Lung (tissue), 12 donors: ENCODE measurements around the gene B4GALT5. TPM values are rescaled to one million over a fixed set of nuclear protein-coding genes. Genes with fewer than 3 reads are reported as not detected.

Source experiments
- ATAC-seq: fragments of 200-7000 bp; cut with Tn5 transposase; one replicate; pipeline ENCODE4 v1.9.1; 2020; ENCODE audit warnings: moderate number of reproducible peaks; ENCODE audit not compliant: insufficient read depth, low FRiP score
- DNase-seq, 3 donors: peaks; one replicate each; pipeline ENCODE4 v3.0.0-alpha.2; 2013 to 2017
- H3K27ac ChIP-seq, 2 donors: one replicate each; pipeline ENCODE4 v1.5.1; 2013; ENCODE audit warnings: mild to moderate bottlenecking in 2 of 2, moderate library complexity in 2 of 2, control low read depth in 1 of 2, inconsistent platforms in 1 of 2, low read depth in 1 of 2, low read length in 1 of 2
- H3K27me3 ChIP-seq, 3 donors: one replicate each; pipeline ENCODE4 v1.5.1; 2013; ENCODE audit warnings: low read length in 2 of 3; ENCODE audit not compliant: control insufficient read depth in 3 of 3, insufficient read depth in 3 of 3
- H3K36me3 ChIP-seq, 4 donors: one replicate each; pipeline ENCODE4 v1.5.1; 2013; ENCODE audit warnings: low read length in 4 of 4, mild to moderate bottlenecking in 1 of 4, moderate library complexity in 1 of 4; ENCODE audit not compliant: control insufficient read depth in 4 of 4, insufficient read depth in 4 of 4
- H3K4me1 ChIP-seq, 5 donors: one replicate each; pipeline ENCODE4 v1.5.1; 2013; ENCODE audit warnings: low read length in 5 of 5, mild to moderate bottlenecking in 2 of 5, moderate library complexity in 1 of 5; ENCODE audit not compliant: control insufficient read depth in 5 of 5, insufficient read depth in 5 of 5
- H3K4me3 ChIP-seq: one replicate; pipeline ENCODE4 v1.5.1; 2013; ENCODE audit warnings: mild to moderate bottlenecking, control low read depth, moderate library complexity
- H3K9ac ChIP-seq, 2 donors: one replicate each; pipeline ENCODE4 v1.5.1; 2013; ENCODE audit warnings: low read length in 2 of 2, control low read depth in 1 of 2; ENCODE audit not compliant: insufficient read depth in 1 of 2
- H3K9me3 ChIP-seq, 4 donors: one replicate each; pipeline ENCODE4 v1.5.1; 2013; ENCODE audit warnings: low read length in 3 of 4, mild to moderate bottlenecking in 1 of 4, moderate library complexity in 1 of 4; ENCODE audit not compliant: control insufficient read depth in 4 of 4, insufficient read depth in 3 of 4
- whole genome bisulfite sequencing, 2 donors: extraction: QIAGEN DNeasy Blood & Tissue Kit; methylation state at CpG; one replicate each; pipeline ENCODE4 v1.1.7; 2013; 5-methylcytosine and 5-hydroxymethylcytosine counted together
- polyA plus RNA-seq, 2 donors: library from polyadenylated mRNA; stranded (reverse); fragments of 200-250 nt; gene quantifications; one replicate each; pipeline ENCODE4 v1.2.1, GENCODE V29; 2013
- total RNA-seq, 2 donors: library from RNA; depleted of rRNA in 1 of 2; stranded (reverse); fragments of >200 nt in 1 of 2; gene quantifications; one replicate each; pipeline ENCODE4 v1.2.1, GENCODE V29; 2014 to 2021
- TF ChIP-seq, protein P1 (sequence below): IDR thresholded peaks from 2 replicates; pipeline ENCODE4 v1.5.1; 2012; ENCODE audit warnings: mild to moderate bottlenecking; ENCODE audit errors: control extremely low read depth, extremely low read depth
- donor health status: control.
- donor health status: control.
- donor health status: Bipolar disorder and iron deficiency.
- donor health status: healthy.
- donor health status: DM: yes; HTN: yes; CAD: no.

Gene B4GALT5
- total and polyA plus RNA-seq, 4 donors = 13.9 to 56.7 (median 41.9) TPM

GRCh38 chr20:49593466-49594142 is 120.1 kb downstream of the B4GALT5 start:
- ATAC-seq (no peak), DNase-seq (no peak)
- H3K9ac ChIP-seq = no peak overlapping the region
- H3K4me3 ChIP-seq = no peak overlapping the region
- H3K27ac ChIP-seq = peak overlapping the region; percentile 1 to 35
- no peaks in the 10 kb centered on the region for H3K27me3 ChIP-seq
- no peaks in the 10 kb centered on the region for H3K9me3 ChIP-seq
- peaks cover 0 to 17% (median 2%) of the 10 kb centered on the region in 5 donors for H3K4me1 ChIP-seq
- 79 to 87% methylated on average over 15 of the region's 15 CpGs for WGBS, 2 donors
- TF ChIP-seq, protein P1, sequence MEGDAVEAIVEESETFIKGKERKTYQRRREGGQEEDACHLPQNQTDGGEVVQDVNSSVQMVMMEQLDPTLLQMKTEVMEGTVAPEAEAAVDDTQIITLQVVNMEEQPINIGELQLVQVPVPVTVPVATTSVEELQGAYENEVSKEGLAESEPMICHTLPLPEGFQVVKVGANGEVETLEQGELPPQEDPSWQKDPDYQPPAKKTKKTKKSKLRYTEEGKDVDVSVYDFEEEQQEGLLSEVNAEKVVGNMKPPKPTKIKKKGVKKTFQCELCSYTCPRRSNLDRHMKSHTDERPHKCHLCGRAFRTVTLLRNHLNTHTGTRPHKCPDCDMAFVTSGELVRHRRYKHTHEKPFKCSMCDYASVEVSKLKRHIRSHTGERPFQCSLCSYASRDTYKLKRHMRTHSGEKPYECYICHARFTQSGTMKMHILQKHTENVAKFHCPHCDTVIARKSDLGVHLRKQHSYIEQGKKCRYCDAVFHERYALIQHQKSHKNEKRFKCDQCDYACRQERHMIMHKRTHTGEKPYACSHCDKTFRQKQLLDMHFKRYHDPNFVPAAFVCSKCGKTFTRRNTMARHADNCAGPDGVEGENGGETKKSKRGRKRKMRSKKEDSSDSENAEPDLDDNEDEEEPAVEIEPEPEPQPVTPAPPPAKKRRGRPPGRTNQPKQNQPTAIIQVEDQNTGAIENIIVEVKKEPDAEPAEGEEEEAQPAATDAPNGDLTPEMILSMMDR = no peak
- H3K36me3 ChIP-seq = no peaks in the 10 kb centered on the region

DNA sequence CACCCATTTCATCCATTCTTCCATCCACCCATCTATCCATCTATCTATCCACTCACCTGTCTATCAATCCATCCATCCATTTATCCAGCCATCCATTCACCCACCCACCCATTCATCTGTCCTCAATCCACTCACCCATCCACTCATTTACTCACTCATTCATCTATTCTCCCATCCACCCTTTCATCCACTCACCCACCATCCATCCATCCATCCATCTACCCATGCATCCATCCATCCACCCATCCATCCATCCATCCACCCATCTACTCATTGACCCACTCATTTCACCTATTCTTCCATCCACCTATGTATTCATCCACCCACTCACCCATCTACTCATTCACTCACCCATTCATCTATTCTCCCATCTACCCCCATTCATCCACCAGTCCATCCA is 121.6 kb downstream of the B4GALT5 start:
- Histone ChIP-seq H3K36me3 (no peaks in the 10 kb centered on the region), H3K4me1 (peaks cover 0 to 20% (median 6%) of the 10 kb centered on the region in 5 donors), H3K4me3 (no peak overlapping the region), H3K27me3 (no peaks in the 10 kb centered on the region), H3K9ac (no peak overlapping the region), H3K9me3 (no peaks in the 10 kb centered on the region), H3K27ac (no peak overlapping the region)
- ATAC-seq = no peak
- no peak for DNase-seq
- TF ChIP-seq, protein P1 = no peak

DNA sequence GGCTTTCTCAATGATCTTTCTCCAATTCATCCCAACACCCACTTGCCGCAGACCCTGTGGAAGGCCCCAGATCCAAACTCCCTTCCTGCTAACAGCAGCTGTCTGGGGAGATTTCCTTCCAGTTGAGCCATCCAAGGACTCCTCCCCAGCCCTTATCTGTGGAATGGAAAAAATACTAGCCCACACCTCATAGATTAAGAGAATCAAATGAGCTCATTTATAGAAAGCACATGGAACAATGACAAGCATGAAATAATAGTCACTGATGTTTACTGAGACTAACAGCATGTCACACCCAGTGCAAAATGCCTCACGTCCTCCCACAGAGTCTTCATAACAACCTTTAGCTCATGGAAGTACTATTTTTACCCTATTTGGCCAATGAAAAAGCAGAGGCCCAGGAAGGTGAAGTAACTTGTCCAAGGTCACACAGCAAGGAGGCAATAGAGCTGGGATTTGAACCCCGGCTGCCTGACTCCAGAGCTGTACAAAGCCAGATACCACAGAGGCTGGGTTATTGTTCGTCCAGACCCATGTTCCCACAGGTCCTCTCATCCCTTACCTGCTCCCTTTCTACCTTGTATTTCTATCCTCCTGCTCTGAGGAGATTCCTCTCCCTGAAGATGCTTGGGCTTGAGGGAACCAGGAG is 122.3 kb downstream of the B4GALT5 start:
- Histone ChIP-seq H3K27ac (peak overlapping the region in 1 of 2 donors; percentile 56), H3K4me1 (peaks cover 0 to 20% (median 6%) of the 10 kb centered on the region in 5 donors), H3K4me3 (no peak overlapping the region), H3K27me3 (no peaks in the 10 kb centered on the region), H3K9me3 (no peaks in the 10 kb centered on the region), H3K36me3 (no peaks in the 10 kb centered on the region), H3K9ac (no peak overlapping the region)
- ATAC-seq (no peak), DNase-seq (peak in 2 of 3 donors; percentile 56 to 57)
- TF ChIP-seq, protein P1 = no peak
- 62 to 79% methylated on average over 4 of the region's 4 CpGs for WGBS, 2 donors
